H1 (cell line): ENCODE results near the gene SDR39U1. TPM values are rescaled to one million over a fixed set of nuclear protein-coding genes. Genes with fewer than 3 reads are reported as not detected.

ENCODE experiments used
- CTCF ChIA-PET: fragments of 300-600 bp; sonication (Branson Sonifier 250); formaldehyde crosslinking; loops from one replicate; lab custom pipeline; 2021; ENCODE audit not compliant: partially characterized antibody; lab: Charles Lee
- POLR2A ChIA-PET: fragments of 300-600 bp; sonication (Branson Sonifier 250); formaldehyde crosslinking; loops from one replicate; lab custom pipeline; 2021; ENCODE audit warnings: inconsistent platforms; ENCODE audit not compliant: partially characterized antibody; lab: Charles Lee
- DNase-seq, 2 experiments: peaks; one replicate each; pipeline versions ENCODE4 v3.0.0 to v3.0.0-alpha.2; 2010 to 2022; ENCODE audit warnings: low spot score in 2 of 2, low read depth in 1 of 2, mixed read lengths in 1 of 2
- FAIRE-seq: peaks from 2 replicates; lab custom pipeline; 2011; peaks lifted over from hg19 to GRCh38; lab: Jason Lieb, UNC
- H2AFZ ChIP-seq: 2 replicates; pipeline ENCODE4 v1.8.1; 2012; ENCODE audit warnings: low read length, inconsistent platforms
- H2AK5ac ChIP-seq: 2 replicates; pipeline ENCODE4 v1.6.1; 2013; ENCODE audit warnings: low read depth, low read length
- H2BK120ac ChIP-seq: replicated peaks from 2 replicates; pipeline ENCODE3; 2013; ENCODE audit warnings: low read depth, low read length, inconsistent platforms
- H2BK12ac ChIP-seq: 2 replicates; pipeline ENCODE4 v1.6.1; 2013; ENCODE audit warnings: low read depth, low read length
- H2BK15ac ChIP-seq: 2 replicates; pipeline ENCODE4 v1.6.1; 2013; ENCODE audit warnings: low read length
- H2BK20ac ChIP-seq: 2 replicates; pipeline ENCODE4 v1.6.1; 2013; ENCODE audit warnings: low read length
- H2BK5ac ChIP-seq: 2 replicates; pipeline ENCODE4 v1.6.1; 2013; ENCODE audit warnings: low read depth, low read length
- H3K14ac ChIP-seq: 2 replicates; pipeline ENCODE4 v1.6.1; 2013; ENCODE audit warnings: inconsistent platforms; ENCODE audit not compliant: insufficient read length
- H3K18ac ChIP-seq: 2 replicates; pipeline ENCODE4 v1.6.1; 2013; ENCODE audit warnings: low read length; ENCODE audit errors: extremely low read depth
- H3K23ac ChIP-seq: 2 replicates; pipeline ENCODE4 v1.6.1; 2013; ENCODE audit warnings: inconsistent platforms; ENCODE audit not compliant: insufficient read length
- H3K23me2 ChIP-seq: 2 replicates; pipeline ENCODE4 v1.6.1; 2013; ENCODE audit warnings: low read depth, low read length
- H3K27ac ChIP-seq: 2 replicates; pipeline ENCODE4 v1.6.1; 2011; ENCODE audit warnings: low read depth, low read length, inconsistent platforms
- H3K27me3 ChIP-seq, 4 experiments: replicated peaks in 1 of 4; 1 replicate in 1 of 4; 2 replicates in 3 of 4; pipeline versions ENCODE4 v1.6.1 to v1.8.1; 2011 to 2013; ENCODE audit warnings: low read length in 3 of 4, mild to moderate bottlenecking in 3 of 4, inconsistent platforms in 2 of 4, mixed read lengths in 2 of 4, moderate library complexity in 1 of 4; ENCODE audit not compliant: control insufficient read depth in 3 of 4, insufficient read depth in 3 of 4; ENCODE audit errors: extremely low read depth in 1 of 4
- H3K36me3 ChIP-seq, 4 experiments: 2 replicates each; pipeline versions ENCODE4 v1.6.1 to v1.8.1; 2011 to 2013; ENCODE audit warnings: mild to moderate bottlenecking in 4 of 4, low read length in 3 of 4, moderate library complexity in 2 of 4, control low read depth in 1 of 4, inconsistent platforms in 1 of 4; ENCODE audit not compliant: insufficient read depth in 4 of 4, control insufficient read depth in 2 of 4
- H3K4ac ChIP-seq: replicated peaks from 2 replicates; pipeline ENCODE3; 2013; ENCODE audit warnings: low read length, low read depth, mixed read lengths, inconsistent platforms; ENCODE audit not compliant: insufficient read length
- H3K4me1 ChIP-seq, 4 experiments: replicated peaks in 1 of 4; 1 replicate in 1 of 4; 2 replicates in 3 of 4; pipeline versions ENCODE4 v1.6.1 to v1.8.1; 2011 to 2013; ENCODE audit warnings: low read length in 3 of 4, inconsistent platforms in 2 of 4, mixed read lengths in 1 of 4; ENCODE audit not compliant: insufficient read depth in 4 of 4, control insufficient read depth in 3 of 4
- H3K4me2 ChIP-seq, 2 experiments: 2 replicates each; pipeline versions ENCODE4 v1.6.1 to v1.8.1; 2011 to 2013; ENCODE audit warnings: low read depth in 2 of 2, low read length in 2 of 2, control low read depth in 1 of 2, inconsistent platforms in 1 of 2, mild to moderate bottlenecking in 1 of 2; ENCODE audit not compliant: insufficient read depth in 1 of 2
- H3K4me3 ChIP-seq, 4 experiments: fragments of 200-600, 300-600 bp in 1 of 4; sonication (generic), shearing (Covaris generic), sonication (Bioruptor Twin) in 1 of 4; 2 replicates each; pipeline versions ENCODE4 v1.5.1 to v1.8.1; 2011 to 2016; ENCODE audit warnings: low read length in 4 of 4, low read depth in 3 of 4, control low read depth in 2 of 4, inconsistent platforms in 2 of 4, mild to moderate bottlenecking in 2 of 4, mixed read lengths in 1 of 4, moderate library complexity in 1 of 4; ENCODE audit not compliant: insufficient read depth in 2 of 4; ENCODE audit errors: extremely low read depth in 1 of 4
- H3K56ac ChIP-seq: replicated peaks from 2 replicates; pipeline ENCODE3; 2013; ENCODE audit warnings: low read depth, mild to moderate bottlenecking, mixed read lengths, low read length, inconsistent platforms; ENCODE audit not compliant: insufficient read length
- H3K79me1 ChIP-seq: 2 replicates; pipeline ENCODE4 v1.6.1; 2013; ENCODE audit warnings: low read depth, low read length, control low read depth
- H3K79me2 ChIP-seq, 2 experiments: 2 replicates each; pipeline versions ENCODE4 v1.6.1 to v1.8.1; 2012 to 2013; ENCODE audit warnings: low read length in 2 of 2, mild to moderate bottlenecking in 2 of 2, inconsistent platforms in 1 of 2; ENCODE audit not compliant: insufficient read depth in 2 of 2, control insufficient read depth in 1 of 2
- H3K9ac ChIP-seq, 4 experiments: replicated peaks in 1 of 4; 1 replicate in 1 of 4; 2 replicates in 3 of 4; pipeline versions ENCODE4 v1.6.1 to v1.8.1; 2011 to 2013; ENCODE audit warnings: low read depth in 3 of 4, low read length in 3 of 4, control low read depth in 2 of 4, mild to moderate bottlenecking in 2 of 4, moderate library complexity in 2 of 4, inconsistent platforms in 1 of 4; ENCODE audit errors: extremely low read depth in 1 of 4
- H3K9me3 ChIP-seq, 2 experiments: 2 replicates each; pipeline versions ENCODE4 v1.6.1 to v1.8.1; 2012 to 2013; ENCODE audit warnings: mild to moderate bottlenecking in 2 of 2, moderate library complexity in 2 of 2, control low read depth in 1 of 2, inconsistent platforms in 1 of 2, low read depth in 1 of 2, low read length in 1 of 2, mixed read lengths in 1 of 2; ENCODE audit not compliant: insufficient read depth in 2 of 2
- H4K20me1 ChIP-seq, 2 experiments: replicated peaks in 1 of 2; 2 replicates each; pipeline versions ENCODE3 to v1.8.1; 2011 to 2013; ENCODE audit warnings: inconsistent platforms in 2 of 2, low read length in 2 of 2, mild to moderate bottlenecking in 1 of 2; ENCODE audit not compliant: insufficient read depth in 2 of 2, control insufficient read depth in 1 of 2
- H4K5ac ChIP-seq: 2 replicates; pipeline ENCODE4 v1.6.1; 2013; ENCODE audit warnings: low read length, low read depth, mixed read lengths, inconsistent platforms; ENCODE audit not compliant: insufficient read length
- H4K8ac ChIP-seq: 2 replicates; pipeline ENCODE4 v1.8.0; 2013; ENCODE audit warnings: mild to moderate bottlenecking, moderate library complexity, low read length, inconsistent platforms; ENCODE audit not compliant: insufficient read depth; ENCODE audit errors: extremely low read depth
- H4K91ac ChIP-seq: replicated peaks from 2 replicates; pipeline ENCODE3; 2013; ENCODE audit warnings: low read length, mixed read lengths, inconsistent platforms; ENCODE audit not compliant: insufficient read length
- KDM4A ChIP-seq: IDR thresholded peaks from one replicate; pipeline ENCODE4 v1.7.1; 2012; ENCODE audit warnings: low read depth, mild to moderate bottlenecking, moderate library complexity, low read length, inconsistent platforms; ENCODE audit not compliant: severe bottlenecking
- KDM5A ChIP-seq: fragments of 200-600 bp; IDR thresholded peaks from 2 replicates; pipeline ENCODE4 v1.7.1; 2012; ENCODE audit warnings: mild to moderate bottlenecking, low read length, inconsistent platforms, mixed read lengths
- POLR2A ChIP-seq, 2 experiments: IDR thresholded peaks; 1 replicate in 1 of 2; 2 replicates in 1 of 2; pipeline ENCODE4 v1.6.1; 2011; ENCODE audit warnings: low read depth in 2 of 2, low read length in 2 of 2, mild to moderate bottlenecking in 2 of 2; ENCODE audit errors: control extremely low read depth in 1 of 2
- SP1 ChIP-seq: IDR thresholded peaks from 2 replicates; pipeline ENCODE4 v1.6.1; 2011; ENCODE audit warnings: low read depth, low read length
- WGBS, 2 experiments: shearing (Covaris generic) in 1 of 2; methylation state at CpG; one replicate each; pipeline versions ENCODE4 v1.1.6 to v1.1.7; 2013 to 2015; ENCODE audit warnings: low lambda C conversion rate in 2 of 2, mixed read lengths in 2 of 2, inconsistent platforms in 1 of 2, low coverage in 1 of 2, missing lambda C conversion rate in 1 of 2; ENCODE audit not compliant: insufficient replicate concordance in 2 of 2, insufficient coverage in 1 of 2, insufficient read length in 1 of 2; ENCODE audit errors: extremely low coverage in 1 of 2, missing lambda C conversion rate in 1 of 2; 5-methylcytosine and 5-hydroxymethylcytosine counted together
- polyA plus RNA-seq, 7 experiments: library from polyadenylated mRNA; depleted of rRNA in 3 of 7; stranded (reverse) in 5 of 7; unstranded in 2 of 7; fragments of >200 nt in 5 of 7; fragments of 200-250 nt in 2 of 7; gene quantifications; 1 replicate in 5 of 7; 2 replicates in 1 of 7; 4 replicates in 1 of 7; pipeline versions ENCODE4 v1.2.1 to v1.2.3, GENCODE V29; 2011 to 2013; ENCODE audit warnings: missing spikeins in 2 of 7, mixed read lengths in 2 of 7
- total RNA-seq: library from RNA; stranded (reverse); fragmentation: NEBNext Ultra II Directional; extraction: Animal tissue kit (Norgen Biotek cat#: 25700); gene quantifications from 2 replicates; pipeline ENCODE4 v1.2.1, GENCODE V29; 2021

SDR39U1 gene
- total and polyA plus RNA-seq, 2 of the 8 experiments (the other 6 are each of a cell fraction or from before 2014, with no cell fraction given): 46.7 to 98.8 TPM

GRCh38 chr14:24439830-24440605, 2.6 kb downstream of the SDR39U1 start:
- ChIA-PET CTCF (interaction anchor here (1.0 to 4.1 kb wide), 4 partner anchors 9 to 132 kb away, joined by 3 to 29 read pairs (median 18); partner anchors contain the start of gene CIDEB), POLR2A (interaction anchor here (1.3 to 4.5 kb wide), 3 partner anchors 9 to 43 kb away, joined by 3 to 34 read pairs (median 3); partner anchors contain the start of genes CBLN3 and KHNYN)
- Histone ChIP-seq H3K4me3 (no peak overlapping the region), H3K23ac (no peak overlapping the region), H2BK5ac (no peak overlapping the region), H3K56ac (no peak overlapping the region), H4K5ac (no peak overlapping the region), H2BK15ac (no peak overlapping the region), H2AK5ac (no peak overlapping the region), H3K79me1 (no peaks in the 10 kb centered on the region; the same call in 1 of the 2 replicates), H3K9ac (no peak overlapping the region), H4K20me1 (peaks cover 1 to 5% of the 10 kb centered on the region in 2 experiments), H3K14ac (no peak overlapping the region), H3K36me3 (peaks cover 10 to 26% (median 12%) of the 10 kb centered on the region in 4 experiments; a peak in 7 of 8 replicates), H3K4me1 (no peaks in the 10 kb centered on the region; a peak in 2 of 7 replicates), H3K9me3 (no peaks in the 10 kb centered on the region), H3K4ac (no peak overlapping the region), H3K23me2 (peaks cover 9% of the 10 kb centered on the region), H2AFZ (no peak overlapping the region), H2BK20ac (no peak overlapping the region), H3K79me2 (0 out of 4 replicates have a peak, but pooled peaks cover 0 to 3% of the 10 kb centered on the region in 2 experiments), H4K91ac (no peak overlapping the region), H3K4me2 (no peak overlapping the region), H2BK12ac (no peak overlapping the region), H2BK120ac (no peak overlapping the region), H3K27me3 (no peaks in the 10 kb centered on the region), H3K27ac (no peak overlapping the region), H4K8ac (no peak overlapping the region), H3K18ac (no peak overlapping the region)
- no peak for TF ChIP-seq SP1
- no peak for TF ChIP-seq KDM4A
- TF ChIP-seq POLR2A (IDR thresholded peaks at IDR 0.05; ENCODE audit: control extremely low read depth in 1 of 2, low read depth in 2 of 2, low read length in 2 of 2): peak in 1 of 2 experiments; percentile 36; a peak in 1 of 3 replicates
- no peak for TF ChIP-seq KDM5A
- no peak for FAIRE-seq
- no peak for DNase-seq
- WGBS, 2 experiments: 86% methylated on average over 15 of the region's 15 CpGs; no CpG with 5 or more reads in 1 of the 2 experiments
